K562 (cell line): ENCODE data around the gene ALDH5A1.

ENCODE experiments used
- CTCF ChIP-seq, 3 experiments: IDR thresholded peaks in 2 of 3; conservative IDR thresholded peaks in 1 of 3; 2 replicates each; pipeline ENCODE4 v1.5.1; 2011 to 2012; ENCODE audit warnings: low read length in 3 of 3, mild to moderate bottlenecking in 3 of 3, control low read depth in 2 of 3, improper control_type of control experiment in 1 of 3, inconsistent platforms in 1 of 3, low read depth in 1 of 3, mixed read lengths in 1 of 3, moderate library complexity in 1 of 3; ENCODE audit not compliant: insufficient read depth in 2 of 3
- PHF21A ChIP-seq: fragments of 450-650 bp; IDR thresholded peaks from 2 replicates; pipeline ENCODE4 v1.6.1; 2017; ENCODE audit warnings: low read depth, borderline replicate concordance
- RAD21 ChIP-seq, 2 experiments: fragments of 250-450 bp in 1 of 2; fragments of 450-650 bp in 1 of 2; sonication (Bioruptor Pico) in 1 of 2; formaldehyde crosslinking in 1 of 2; IDR thresholded peaks in 1 of 2; conservative IDR thresholded peaks in 1 of 2; 2 replicates each; pipeline versions ENCODE4 v1.4.0 to v1.8.0; 2020 to 2022; ENCODE audit warnings: mild to moderate bottlenecking in 2 of 2, moderate library complexity in 1 of 2
- SREBF2 ChIP-seq: sonication (generic); formaldehyde crosslinking; IDR thresholded peaks from 2 replicates; pipeline ENCODE4 v1.4.0; 2020; ENCODE audit warnings: mild to moderate bottlenecking, missing genetic modification reagents
- TCF7L2 ChIP-seq: fragments of 150-350 bp; IDR thresholded peaks from 2 replicates; pipeline ENCODE4 v1.6.1; 2016; ENCODE audit warnings: low read depth, mild to moderate bottlenecking, low read length, moderate library complexity
- ZSCAN32 ChIP-seq: fragments of 450-650 bp; formaldehyde crosslinking; IDR thresholded peaks from 2 replicates; pipeline ENCODE4 v1.4.0; 2020; ENCODE audit warnings: mild to moderate bottlenecking, moderate library complexity
- TF ChIP-seq, protein P1 (sequence below): fragments of 250-450 bp; sonication (Bioruptor Pico); IDR thresholded peaks from 2 replicates; pipeline ENCODE4 v1.8.0; 2021; ENCODE audit warnings: mild to moderate bottlenecking, moderate library complexity

- TF ChIP-seq PHF21A (no peak), ZSCAN32 (CRISPR knock-in tag) (no peak), SREBF2 (CRISPR knock-in tag) (no peak), CTCF (IDR thresholded peaks at IDR 0.05 in 2 of 3, conservative IDR thresholded peaks at IDR 0.05 in 1 of 3; ENCODE audit: insufficient read depth in 2 of 3, low read depth in 1 of 3, low read length in 3 of 3) (peak; percentile 82 to 90 (median 86)), TCF7L2 (no peak), RAD21 (CRISPR knock-in tag; conservative IDR thresholded peaks at IDR 0.05 in 1 of 2, IDR thresholded peaks at IDR 0.05 in 1 of 2) (peak; percentile 72 to 89)
- TF ChIP-seq, protein P1, sequence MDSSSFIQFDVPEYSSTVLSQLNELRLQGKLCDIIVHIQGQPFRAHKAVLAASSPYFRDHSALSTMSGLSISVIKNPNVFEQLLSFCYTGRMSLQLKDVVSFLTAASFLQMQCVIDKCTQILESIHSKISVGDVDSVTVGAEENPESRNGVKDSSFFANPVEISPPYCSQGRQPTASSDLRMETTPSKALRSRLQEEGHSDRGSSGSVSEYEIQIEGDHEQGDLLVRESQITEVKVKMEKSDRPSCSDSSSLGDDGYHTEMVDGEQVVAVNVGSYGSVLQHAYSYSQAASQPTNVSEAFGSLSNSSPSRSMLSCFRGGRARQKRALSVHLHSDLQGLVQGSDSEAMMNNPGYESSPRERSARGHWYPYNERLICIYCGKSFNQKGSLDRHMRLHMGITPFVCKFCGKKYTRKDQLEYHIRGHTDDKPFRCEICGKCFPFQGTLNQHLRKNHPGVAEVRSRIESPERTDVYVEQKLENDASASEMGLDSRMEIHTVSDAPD: no peak
Measured at GRCh38 chr6:24581084-24581669, 86.4 kb downstream of the ALDH5A1 start.
